ENCODE results near the gene SPACA9.

Gene SPACA9

GRCh38 chr9:132877824-132878694, 639 bp upstream of the SPACA9 start, which contains the start of gene AK8:
Gene AK8, minus strand, starts transcription at chr9:132878284. Its CDS starts 29 bp downstream, at chr9:132878255.
- H3K27ac ChIP-seq (ENCODE audit: low read depth in 2 of 2, low read length in 2 of 2), result peak within 1 kb of the TSS; percentile 73 to 77
- H3K27me3 ChIP-seq (ENCODE audit: control insufficient read depth in 2 of 2, insufficient read depth in 2 of 2, low read length in 2 of 2), result no peaks in the 10 kb centered on the region

GRCh38 chr9:132879457-132880323, 992 bp downstream of the SPACA9 start:
- H3K9me3 ChIP-seq (ENCODE audit: control insufficient read depth in 2 of 2, low read length in 2 of 2), result no peaks in the 10 kb centered on the region
- H3K4me3 ChIP-seq (ENCODE audit: low read length in 2 of 2), result peak overlapping the region; percentile 90 to 93
- peaks cover 6 to 7% of the 10 kb centered on the region in 2 donors for H3K4me1 ChIP-seq (ENCODE audit: control insufficient read depth in 2 of 2, insufficient read depth in 2 of 2, low read length in 2 of 2)
- no peaks in the 10 kb centered on the region for H3K36me3 ChIP-seq (ENCODE audit: control insufficient read depth in 2 of 2, insufficient read depth in 2 of 2, low read length in 2 of 2)
- no peaks in the 10 kb centered on the region for H3K27me3 ChIP-seq (ENCODE audit: control insufficient read depth in 2 of 2, insufficient read depth in 2 of 2, low read length in 2 of 2)
- no peak overlapping the region for H3K9ac ChIP-seq (ENCODE audit: low read depth in 1 of 2, low read length in 2 of 2)
- no peak overlapping the region for H3K27ac ChIP-seq (ENCODE audit: low read depth in 2 of 2, low read length in 2 of 2)

More at GRCh38 chr9:132877824-132878694, 639 bp upstream of the SPACA9 start, which contains the start of gene AK8:
- peak within 1 kb of the TSS; percentile 90 to 93 for H3K4me3 ChIP-seq (ENCODE audit: low read length in 2 of 2)
- H3K9ac ChIP-seq (ENCODE audit: low read depth in 1 of 2, low read length in 2 of 2), result peak within 1 kb of the TSS; percentile 85
- H3K36me3 ChIP-seq (ENCODE audit: control insufficient read depth in 2 of 2, insufficient read depth in 2 of 2, low read length in 2 of 2), result no peaks in the 10 kb centered on the region
- no peaks in the 10 kb centered on the region for H3K9me3 ChIP-seq (ENCODE audit: control insufficient read depth in 2 of 2, low read length in 2 of 2)
- peaks cover 6 to 7% of the 10 kb centered on the region in 2 donors for H3K4me1 ChIP-seq (ENCODE audit: control insufficient read depth in 2 of 2, insufficient read depth in 2 of 2, low read length in 2 of 2)

- no peak overlapping the region for H3K9ac ChIP-seq (ENCODE audit: low read depth in 1 of 2, low read length in 2 of 2)
- H3K4me1 ChIP-seq (ENCODE audit: control insufficient read depth in 2 of 2, insufficient read depth in 2 of 2, low read length in 2 of 2), result peaks cover 6 to 7% of the 10 kb centered on the region in 2 donors
- no peak overlapping the region for H3K27ac ChIP-seq (ENCODE audit: low read depth in 2 of 2, low read length in 2 of 2)
- no peak overlapping the region for H3K4me3 ChIP-seq (ENCODE audit: low read length in 2 of 2)
- no peaks in the 10 kb centered on the region for H3K27me3 ChIP-seq (ENCODE audit: control insufficient read depth in 2 of 2, insufficient read depth in 2 of 2, low read length in 2 of 2)
- no peaks in the 10 kb centered on the region for H3K9me3 ChIP-seq (ENCODE audit: control insufficient read depth in 2 of 2, low read length in 2 of 2)
- H3K36me3 ChIP-seq (ENCODE audit: control insufficient read depth in 2 of 2, insufficient read depth in 2 of 2, low read length in 2 of 2), result no peaks in the 10 kb centered on the region
Observed at GRCh38 chr9:132880324-132880661, 1.6 kb downstream of the SPACA9 start.

- Histone ChIP-seq H3K9ac (ENCODE audit: low read depth in 1 of 2, low read length in 2 of 2) (no peak overlapping the region), H3K27ac (ENCODE audit: low read depth in 2 of 2, low read length in 2 of 2) (no peak overlapping the region), H3K9me3 (ENCODE audit: control insufficient read depth in 2 of 2, low read length in 2 of 2) (no peaks in the 10 kb centered on the region), H3K4me3 (ENCODE audit: low read length in 2 of 2) (no peak overlapping the region), H3K36me3 (ENCODE audit: control insufficient read depth in 2 of 2, insufficient read depth in 2 of 2, low read length in 2 of 2) (no peaks in the 10 kb centered on the region), H3K4me1 (ENCODE audit: control insufficient read depth in 2 of 2, insufficient read depth in 2 of 2, low read length in 2 of 2) (peaks cover 6 to 7% of the 10 kb centered on the region in 2 donors), H3K27me3 (ENCODE audit: control insufficient read depth in 2 of 2, insufficient read depth in 2 of 2, low read length in 2 of 2) (no peaks in the 10 kb centered on the region)
Observed at GRCh38 chr9:132881826-132882225, 3.1 kb downstream of the SPACA9 start.

- H3K4me3 ChIP-seq (ENCODE audit: low read length in 2 of 2), result no peak overlapping the region
- H3K27me3 ChIP-seq (ENCODE audit: control insufficient read depth in 2 of 2, insufficient read depth in 2 of 2, low read length in 2 of 2), result no peaks in the 10 kb centered on the region
- H3K27ac ChIP-seq (ENCODE audit: low read depth in 2 of 2, low read length in 2 of 2), result no peak overlapping the region
- peaks cover 5% of the 10 kb centered on the region in 2 donors for H3K4me1 ChIP-seq (ENCODE audit: control insufficient read depth in 2 of 2, insufficient read depth in 2 of 2, low read length in 2 of 2)
- H3K36me3 ChIP-seq (ENCODE audit: control insufficient read depth in 2 of 2, insufficient read depth in 2 of 2, low read length in 2 of 2), result no peaks in the 10 kb centered on the region
- no peaks in the 10 kb centered on the region for H3K9me3 ChIP-seq (ENCODE audit: control insufficient read depth in 2 of 2, low read length in 2 of 2)
- H3K9ac ChIP-seq (ENCODE audit: low read depth in 1 of 2, low read length in 2 of 2), result no peak overlapping the region
Observed at GRCh38 chr9:132882616-132883015, 3.9 kb downstream of the SPACA9 start.

GRCh38 chr9:132883349-132884294, 4.9 kb downstream of the SPACA9 start:
- Histone ChIP-seq H3K27me3 (ENCODE audit: control insufficient read depth in 2 of 2, insufficient read depth in 2 of 2, low read length in 2 of 2) (no peaks in the 10 kb centered on the region), H3K4me3 (ENCODE audit: low read length in 2 of 2) (no peak overlapping the region), H3K9me3 (ENCODE audit: control insufficient read depth in 2 of 2, low read length in 2 of 2) (no peaks in the 10 kb centered on the region), H3K27ac (ENCODE audit: low read depth in 2 of 2, low read length in 2 of 2) (no peak overlapping the region), H3K9ac (ENCODE audit: low read depth in 1 of 2, low read length in 2 of 2) (no peak overlapping the region), H3K36me3 (ENCODE audit: control insufficient read depth in 2 of 2, insufficient read depth in 2 of 2, low read length in 2 of 2) (no peaks in the 10 kb centered on the region), H3K4me1 (ENCODE audit: control insufficient read depth in 2 of 2, insufficient read depth in 2 of 2, low read length in 2 of 2) (peaks cover 0 to 3% of the 10 kb centered on the region in 2 donors)

GRCh38 chr9:132885720-132886333, 7.1 kb downstream of the SPACA9 start:
- no peak overlapping the region for H3K27ac ChIP-seq (ENCODE audit: low read depth in 2 of 2, low read length in 2 of 2)
- no peaks in the 10 kb centered on the region for H3K36me3 ChIP-seq (ENCODE audit: control insufficient read depth in 2 of 2, insufficient read depth in 2 of 2, low read length in 2 of 2)
- no peaks in the 10 kb centered on the region for H3K9me3 ChIP-seq (ENCODE audit: control insufficient read depth in 2 of 2, low read length in 2 of 2)
- H3K9ac ChIP-seq (ENCODE audit: low read depth in 1 of 2, low read length in 2 of 2), result no peak overlapping the region
- no peaks in the 10 kb centered on the region for H3K4me1 ChIP-seq (ENCODE audit: control insufficient read depth in 2 of 2, insufficient read depth in 2 of 2, low read length in 2 of 2)
- H3K4me3 ChIP-seq (ENCODE audit: low read length in 2 of 2), result no peak overlapping the region
- H3K27me3 ChIP-seq (ENCODE audit: control insufficient read depth in 2 of 2, insufficient read depth in 2 of 2, low read length in 2 of 2), result no peaks in the 10 kb centered on the region

- no peak overlapping the region for H3K27ac ChIP-seq (ENCODE audit: low read depth in 2 of 2, low read length in 2 of 2)
- no peaks in the 10 kb centered on the region for H3K9me3 ChIP-seq (ENCODE audit: control insufficient read depth in 2 of 2, low read length in 2 of 2)
- H3K36me3 ChIP-seq (ENCODE audit: control insufficient read depth in 2 of 2, insufficient read depth in 2 of 2, low read length in 2 of 2), result no peaks in the 10 kb centered on the region
- no peak overlapping the region for H3K9ac ChIP-seq (ENCODE audit: low read depth in 1 of 2, low read length in 2 of 2)
- H3K4me3 ChIP-seq (ENCODE audit: low read length in 2 of 2), result no peak overlapping the region
- H3K27me3 ChIP-seq (ENCODE audit: control insufficient read depth in 2 of 2, insufficient read depth in 2 of 2, low read length in 2 of 2), result no peaks in the 10 kb centered on the region
- H3K4me1 ChIP-seq (ENCODE audit: control insufficient read depth in 2 of 2, insufficient read depth in 2 of 2, low read length in 2 of 2), result no peaks in the 10 kb centered on the region
Observed at GRCh38 chr9:132886334-132886725, 7.6 kb downstream of the SPACA9 start.
